Measurements from ENCODE around the gene ZDHHC9.
A peak's percentile ranks its signal among the peaks of the same experiment; 100 is the strongest.

Gene ZDHHC9

DNA sequence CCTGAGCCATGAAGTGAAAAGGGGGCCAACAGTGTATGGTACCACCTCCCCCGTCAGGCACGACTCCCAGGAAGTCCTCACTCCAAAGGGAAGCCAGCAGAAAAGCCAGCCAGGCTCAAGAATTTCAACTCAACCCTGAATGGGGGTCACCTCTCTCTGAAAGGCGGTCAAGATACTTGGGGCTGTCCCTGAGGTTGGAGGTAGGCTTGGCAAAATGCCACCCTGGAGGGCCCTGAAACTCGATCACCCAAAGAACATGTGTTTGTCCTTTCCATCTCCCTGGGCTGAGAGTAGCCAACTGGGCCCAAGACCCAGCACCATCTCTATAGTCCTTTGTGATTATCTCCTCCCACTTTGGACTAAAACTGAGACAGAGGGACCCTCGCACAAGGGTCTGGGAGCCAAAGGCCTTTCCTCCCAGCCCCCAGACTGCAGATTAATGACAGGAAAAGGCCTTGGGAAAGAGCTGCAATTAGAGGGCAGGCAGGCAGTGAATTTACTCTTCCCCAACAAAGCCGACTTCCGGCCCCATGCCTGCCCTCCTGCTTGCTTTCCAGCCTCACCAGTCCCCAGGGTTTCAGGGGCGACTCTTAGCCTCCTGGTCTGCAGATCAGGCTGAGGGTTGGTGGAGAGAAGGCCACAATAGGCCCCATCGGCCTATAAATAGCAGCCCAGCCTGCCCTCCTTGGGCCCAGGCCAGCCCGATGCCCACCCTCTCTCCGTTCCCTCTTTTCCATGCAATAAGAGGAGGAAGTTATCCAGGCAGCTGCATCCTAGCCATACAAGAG is 58.3 kb downstream of the ZDHHC9 start:
- peak; percentile 31 for DNase-seq

DNA sequence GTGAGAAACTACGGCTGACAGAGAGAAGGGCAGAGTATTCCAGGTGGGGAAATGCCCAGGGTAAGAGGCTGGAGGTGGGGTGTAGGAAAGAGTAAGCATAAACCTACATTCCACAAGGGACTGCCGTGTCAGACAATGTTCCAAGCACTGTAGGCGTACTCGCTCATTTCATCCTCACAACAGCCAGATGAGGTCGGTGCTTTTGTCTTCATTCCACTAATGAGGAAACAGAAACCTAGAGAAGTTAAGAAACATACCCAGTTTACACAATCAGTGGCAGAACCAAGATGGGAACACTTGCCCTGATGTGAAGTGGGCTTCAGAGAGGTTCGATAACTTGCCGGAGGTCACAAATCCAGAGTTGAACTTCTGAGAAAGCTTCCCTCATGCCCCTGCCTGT is 59.3 kb downstream of the ZDHHC9 start:
- no peak for DNase-seq

DNA sequence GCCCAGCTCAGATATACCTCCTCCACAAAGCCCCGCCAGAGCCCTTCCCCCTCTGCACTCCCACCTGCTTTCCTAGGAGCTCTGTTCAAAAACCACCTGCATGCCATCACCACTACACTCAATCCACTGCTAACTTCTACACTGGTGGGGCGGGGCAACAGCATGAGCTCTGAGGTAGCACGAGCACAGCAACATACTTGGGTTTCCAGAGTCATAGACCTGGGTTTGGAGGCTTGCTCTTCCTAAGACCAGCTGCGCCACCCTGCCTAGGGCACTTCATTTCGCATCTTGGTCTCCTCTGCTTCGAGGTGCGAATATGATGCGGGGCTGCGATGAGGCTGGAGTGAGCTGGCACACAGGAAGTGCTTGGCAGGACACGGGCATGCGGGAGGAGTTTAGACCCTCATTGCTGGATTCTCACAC is 60.4 kb downstream of the ZDHHC9 start:
- peak; percentile 32 for DNase-seq

- no peak for DNase-seq
Observed at GRCh38 chrX:129782706-129783105, 61.0 kb downstream of the ZDHHC9 start.

DNA sequence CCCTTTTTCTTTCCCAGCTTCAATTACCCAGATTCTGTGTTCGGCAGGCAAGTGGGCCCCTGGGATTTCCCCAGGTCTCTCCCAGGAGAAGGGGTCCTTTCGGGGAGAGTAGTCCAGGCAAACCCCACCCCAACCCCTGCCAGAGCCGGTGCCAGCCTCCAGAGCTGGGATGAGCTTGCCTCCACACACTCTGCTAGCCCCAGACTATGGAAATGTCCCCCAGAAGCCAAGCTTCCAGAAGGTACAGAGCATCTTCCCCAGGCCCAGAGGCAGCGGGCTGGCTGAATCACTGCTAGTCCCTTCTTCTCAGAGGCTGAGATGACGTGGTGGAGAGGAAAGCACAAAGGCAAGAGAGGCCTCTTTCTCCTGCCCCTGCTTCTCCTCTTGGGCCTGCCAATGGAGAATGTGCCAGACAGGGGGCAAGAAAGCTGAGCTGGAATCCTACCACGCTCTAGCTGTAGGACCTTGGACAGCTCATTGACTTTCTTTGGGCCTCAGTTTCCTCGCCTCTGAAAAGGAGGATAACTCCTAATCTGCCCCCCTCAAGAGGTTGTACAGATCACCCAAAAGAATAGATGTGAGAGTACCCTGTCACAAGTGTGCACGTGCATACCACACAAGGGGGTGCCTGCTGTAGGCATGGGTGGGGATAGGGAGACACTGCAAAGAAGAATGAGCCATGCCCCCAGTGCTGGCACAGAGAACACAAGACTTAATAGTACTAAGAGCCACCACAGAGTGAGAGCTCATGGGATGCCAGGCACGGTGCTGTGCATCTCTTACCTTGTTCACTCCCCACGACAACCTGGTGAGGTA is 61.8 kb downstream of the ZDHHC9 start:
- DNase-seq = no peak

DNA sequence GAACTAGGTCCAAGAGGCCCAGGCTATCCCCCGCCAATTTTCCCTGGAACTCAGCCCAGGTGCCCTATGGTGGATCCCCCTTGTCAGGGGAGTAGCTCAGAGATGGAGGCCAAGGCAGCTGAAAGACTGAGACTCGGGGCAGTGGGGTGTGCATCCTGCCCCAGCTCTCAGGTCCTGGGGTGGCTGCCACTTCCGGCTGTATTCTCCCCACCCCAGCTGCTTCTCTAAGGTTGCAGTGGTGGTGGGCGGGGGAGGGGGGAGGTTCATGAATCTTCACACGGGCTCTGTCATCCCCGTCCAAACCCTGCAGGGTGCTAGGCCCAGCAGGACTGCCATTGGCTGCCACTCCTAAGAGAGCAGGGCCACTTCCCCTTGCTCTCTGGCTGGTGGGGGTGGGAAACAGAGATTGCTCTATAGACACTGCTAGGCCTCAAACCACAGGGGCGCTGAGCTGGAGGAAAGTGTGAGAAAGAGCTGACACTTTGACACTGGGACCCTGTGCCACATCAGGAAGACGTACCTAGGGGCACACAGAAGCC is 62.5 kb downstream of the ZDHHC9 start:
- no peak for DNase-seq

- no peak for DNase-seq
Observed at GRCh38 chrX:129780441-129781105, 63.1 kb downstream of the ZDHHC9 start.

DNA sequence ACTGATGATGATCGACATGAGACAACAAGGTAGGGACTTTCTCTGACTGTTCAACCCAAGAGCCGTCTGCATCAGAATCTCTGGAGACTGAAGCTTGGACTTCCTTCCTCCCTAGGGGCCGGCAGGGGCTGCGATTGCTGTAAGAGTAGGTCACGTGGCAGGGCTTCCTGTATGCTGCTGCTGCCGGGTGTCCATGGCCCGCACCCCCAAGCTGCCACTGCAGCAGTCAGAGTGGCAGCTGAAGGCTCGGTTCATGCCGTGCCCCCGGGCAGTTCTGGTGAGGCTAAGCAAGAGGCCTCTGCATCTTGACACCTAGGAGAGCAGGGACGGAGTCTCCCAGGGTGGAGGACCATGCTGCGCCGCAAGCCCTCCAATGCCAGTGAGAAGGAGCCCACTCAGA is 63.9 kb downstream of the ZDHHC9 start, which contains the start of gene SASH3:
SASH3 (plus strand) TSS at position 203 of the 400 bp plus-strand sequence; CDS start at position 352, 149 bp downstream.
- no peak for DNase-seq

DNA sequence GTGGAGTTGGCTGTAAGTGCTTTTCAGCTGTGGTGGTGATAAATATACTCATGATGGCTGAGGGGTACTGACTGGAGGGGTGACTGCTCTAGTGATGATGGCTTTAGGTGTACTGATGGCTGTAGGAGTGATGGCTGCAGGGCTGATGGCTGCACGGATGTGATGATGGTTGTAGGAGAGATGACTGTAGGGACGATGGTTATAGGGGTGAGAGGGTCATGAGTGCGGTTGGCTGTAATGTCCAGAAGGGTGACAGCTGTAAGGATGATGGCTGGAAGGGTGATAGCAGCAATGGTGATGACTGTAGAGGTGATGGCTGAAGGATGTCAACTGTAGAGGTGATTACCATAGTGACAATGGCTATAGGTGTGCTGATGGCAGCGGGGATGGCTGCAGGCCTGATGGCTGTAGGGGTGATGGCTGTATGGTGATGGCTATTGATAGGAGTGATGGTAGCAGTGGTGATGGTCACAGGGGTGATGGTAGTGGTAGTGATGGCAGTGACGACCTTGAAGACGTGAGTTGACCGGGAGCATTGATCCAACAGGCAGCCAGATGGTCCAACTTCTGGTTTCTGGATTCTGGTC is 64.5 kb downstream of the ZDHHC9 start:
- DNase-seq = no peak

DNA sequence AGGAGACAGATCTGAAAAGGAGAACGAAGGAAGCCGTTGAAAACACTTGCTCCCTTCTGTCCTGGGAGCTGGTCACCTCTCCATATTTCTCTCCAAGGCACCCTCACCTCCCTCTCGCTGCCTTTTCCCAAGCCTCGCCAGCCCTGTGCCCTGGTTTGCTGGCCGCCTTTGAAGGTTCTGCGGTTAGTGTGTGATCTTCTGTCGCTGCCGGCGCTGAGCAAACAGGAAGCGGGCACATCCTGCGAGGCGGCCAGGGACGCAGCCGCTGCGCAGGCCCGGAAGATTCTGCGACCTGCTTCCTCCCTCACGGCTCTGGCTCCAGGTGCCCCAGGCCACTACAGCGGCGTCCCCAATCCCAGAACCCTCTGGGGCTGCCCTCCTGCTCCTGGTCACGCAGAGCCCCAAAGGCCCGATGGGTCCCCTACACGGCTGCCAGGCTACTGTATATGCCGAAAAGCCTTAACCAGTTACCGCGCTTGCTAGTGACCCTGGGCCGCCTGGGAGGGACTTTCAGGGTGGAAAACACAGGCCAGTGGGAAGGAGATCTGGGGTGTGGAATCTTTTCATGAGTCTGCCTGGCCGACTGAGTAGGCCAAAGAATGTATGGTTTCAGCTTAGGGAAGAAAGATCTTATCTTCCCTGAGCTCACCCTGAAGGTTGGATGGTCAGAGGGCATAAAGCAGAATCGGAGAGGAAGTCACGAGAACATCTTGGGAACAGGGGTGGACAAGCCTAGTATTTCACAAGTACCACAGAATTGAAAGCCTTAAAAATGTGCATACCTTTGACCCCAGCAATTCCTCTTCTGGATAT is 66.3 kb downstream of the ZDHHC9 start:
- DNase-seq = no peak

DNA sequence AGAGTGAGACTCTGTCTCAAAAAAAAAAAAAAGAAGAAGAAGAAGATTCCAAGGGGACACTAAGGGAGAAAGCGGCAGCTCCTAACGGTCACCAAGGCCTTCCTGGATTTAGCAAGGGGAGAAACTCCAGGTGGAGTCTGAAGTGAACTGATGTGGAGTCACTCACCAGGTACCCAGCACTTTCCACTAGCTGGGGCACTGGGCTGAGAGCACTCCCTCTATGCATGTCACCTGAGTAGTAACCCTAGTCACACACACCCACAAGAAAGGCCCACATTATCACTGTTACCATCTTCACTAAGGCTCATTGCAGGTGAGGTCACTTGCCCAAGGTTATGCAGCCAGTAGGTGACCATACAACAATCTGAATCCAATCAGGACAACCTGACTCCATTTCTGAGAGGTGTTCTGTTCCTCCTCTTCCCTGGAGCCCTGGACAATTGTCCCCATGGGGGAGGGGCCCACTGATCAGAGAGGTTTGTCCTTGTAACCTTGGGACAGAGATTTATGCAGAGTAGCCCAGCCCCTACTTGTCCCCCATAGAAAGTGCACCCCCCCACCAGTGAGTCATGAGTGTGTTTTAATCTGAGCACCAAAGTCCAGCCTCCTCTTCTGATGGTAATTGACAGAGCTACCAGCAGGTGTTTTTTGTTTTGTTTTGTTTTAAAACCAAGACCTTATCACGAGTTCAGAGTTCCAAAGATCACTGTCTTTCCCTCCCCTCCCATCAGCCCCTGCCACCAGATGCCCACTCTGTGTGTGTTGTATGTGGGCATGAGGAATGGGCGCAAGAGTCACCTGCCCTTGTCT is 69.8 kb downstream of the ZDHHC9 start:
- no peak for DNase-seq

DNA sequence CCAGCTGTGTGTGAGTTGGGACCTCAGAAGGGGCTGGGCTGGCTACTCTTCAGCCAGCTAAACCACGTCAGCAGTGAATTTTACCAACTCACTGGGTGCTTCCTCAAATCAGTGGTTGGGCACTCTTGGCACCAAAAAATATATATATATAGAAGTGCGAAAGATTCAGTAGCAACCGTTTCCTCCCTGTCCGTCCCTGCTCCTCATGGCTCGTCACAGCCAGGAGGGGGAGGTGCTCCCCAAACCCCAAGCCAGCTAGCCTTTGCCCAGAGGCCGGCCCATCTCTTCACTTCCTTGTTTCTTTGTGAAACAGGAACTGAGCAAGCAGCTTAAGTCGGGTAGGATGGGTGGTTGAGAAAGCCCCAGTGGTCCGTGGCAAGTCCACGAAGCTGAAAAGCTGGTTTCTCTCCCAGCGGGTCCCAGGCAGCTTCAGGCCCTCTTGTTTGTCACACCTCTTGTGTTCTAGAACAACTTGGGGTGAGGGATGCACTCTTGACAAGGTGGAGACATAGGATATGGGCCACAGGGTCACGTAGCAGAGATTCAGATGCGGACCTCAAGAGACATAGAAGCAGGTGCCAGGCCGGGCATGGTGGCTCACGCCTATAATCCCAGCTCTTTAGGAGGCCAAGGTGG is 70.8 kb downstream of the ZDHHC9 start:
- DNase-seq = no peak

DNA sequence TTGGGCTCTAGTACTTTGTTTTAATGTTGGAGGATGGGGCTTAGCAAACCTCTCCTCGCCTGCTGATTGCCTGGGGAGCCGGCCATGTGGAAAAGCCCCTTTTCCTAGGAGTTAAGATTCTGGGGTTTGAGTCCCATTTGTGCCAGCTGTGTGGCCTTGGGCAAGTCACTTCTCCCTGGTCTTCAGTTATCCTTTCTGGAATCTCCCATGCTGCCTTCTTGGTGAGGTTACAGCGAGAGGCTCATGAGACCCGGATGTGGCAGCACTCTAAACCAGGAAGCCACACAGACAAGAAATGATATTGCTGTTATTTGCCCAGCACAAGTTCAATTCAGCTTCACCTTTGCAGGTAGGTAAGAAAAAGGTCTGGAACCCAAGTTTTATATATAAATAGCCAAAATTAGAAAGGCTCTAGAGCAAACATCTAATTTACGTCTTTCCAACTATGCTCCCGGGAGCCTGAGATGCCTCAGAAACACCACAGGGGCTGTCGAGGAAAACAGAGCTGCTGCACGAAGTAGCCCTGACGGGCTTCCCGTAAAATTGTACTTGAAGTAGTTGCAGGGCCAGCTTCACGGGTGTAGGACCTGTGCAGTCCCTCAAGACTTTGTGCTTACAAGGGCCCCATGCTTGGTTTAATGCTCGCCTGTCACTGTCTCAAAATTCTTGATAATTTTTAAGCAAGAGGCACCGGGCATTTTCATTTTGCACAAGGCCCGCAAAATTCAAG is 72.3 kb downstream of the ZDHHC9 start:
- no peak for DNase-seq

DNA sequence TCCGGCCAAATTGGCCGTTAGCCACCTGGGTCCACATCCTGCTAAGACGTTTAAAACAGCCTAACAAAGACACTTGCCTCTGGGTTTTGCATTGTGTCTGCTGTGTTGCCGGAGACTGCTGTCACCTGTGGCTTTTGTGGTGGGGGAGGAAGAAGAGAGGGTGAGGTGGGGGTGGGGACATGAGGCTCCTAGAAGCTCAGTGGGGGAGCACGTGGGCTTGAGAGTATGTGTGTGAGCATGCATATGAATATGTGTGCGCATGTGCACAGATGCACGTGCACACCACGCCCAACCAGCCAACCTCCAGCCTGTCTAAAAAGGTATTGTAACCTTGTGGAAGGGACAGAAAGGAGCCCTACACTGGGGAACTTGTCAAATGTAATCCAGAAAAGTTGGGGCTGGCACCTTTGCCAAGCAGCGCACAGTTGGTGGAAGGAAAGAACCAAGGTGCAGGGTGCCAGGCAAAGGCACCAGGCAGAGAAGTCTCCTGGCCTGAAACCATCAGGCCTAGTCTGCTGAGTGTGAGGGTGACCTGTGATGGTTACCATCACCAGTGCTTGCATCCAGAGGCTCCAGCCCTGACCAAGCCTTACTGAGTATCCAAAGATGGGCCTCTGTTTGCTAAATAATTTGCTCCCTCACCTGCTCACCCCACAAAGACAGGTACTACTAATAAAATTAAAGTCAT is 74.1 kb downstream of the ZDHHC9 start:
- DNase-seq = no peak

- DNase-seq = no peak
Observed at GRCh38 chrX:129768586-129769466, 74.9 kb downstream of the ZDHHC9 start.

- DNase-seq = no peak
Observed at GRCh38 chrX:129768186-129768585, 75.5 kb downstream of the ZDHHC9 start.

GRCh38 chrX:129763666-129764065 is 80.0 kb downstream of the ZDHHC9 start:
- no peak for DNase-seq

- DNase-seq = no peak
Observed at GRCh38 chrX:129762448-129762847, 81.2 kb downstream of the ZDHHC9 start.
